CD4-positive, alpha-beta memory T cell (primary cell): ENCODE results near the gene ZNF157. TPM values are rescaled to one million over a fixed set of nuclear protein-coding genes. Genes with fewer than 3 reads are reported as not detected.

Experiments
- CTCF ChIA-PET: fragments of 350-600 bp; sonication (Branson Sonifier 250); formaldehyde crosslinking; loops from one replicate; lab custom pipeline; 2021; ENCODE audit warnings: inconsistent platforms; ENCODE audit not compliant: partially characterized antibody; lab: Charles Lee
- POLR2A ChIA-PET: fragments of 350-600 bp; sonication (Branson Sonifier 250); formaldehyde crosslinking; loops from one replicate; lab custom pipeline; 2021; ENCODE audit not compliant: partially characterized antibody; lab: Charles Lee
- DNase-seq, 5 donors: peaks; one replicate each; pipeline versions ENCODE4 v3.0.0 to v3.0.0-alpha.2; 2020 to 2022; ENCODE audit warnings: mixed read lengths in 1 of 5
- H3K27ac ChIP-seq: one replicate; pipeline ENCODE4 v1.7.0; 2013; ENCODE audit warnings: low read depth, low read length
- H3K27me3 ChIP-seq: 2 replicates; pipeline ENCODE4 v1.7.0; 2013; ENCODE audit warnings: mild to moderate bottlenecking, low read length, moderate library complexity; ENCODE audit not compliant: insufficient read depth
- H3K36me3 ChIP-seq: 2 replicates; pipeline ENCODE4 v1.7.0; 2013; ENCODE audit warnings: mild to moderate bottlenecking, low read length, moderate library complexity; ENCODE audit not compliant: insufficient read depth
- H3K4me1 ChIP-seq: 2 replicates; pipeline ENCODE4 v1.7.0; 2013; ENCODE audit warnings: mild to moderate bottlenecking, low read length, moderate library complexity; ENCODE audit not compliant: insufficient read depth
- H3K4me3 ChIP-seq, 2 donors: one replicate each; pipeline ENCODE4 v1.7.0; 2013; ENCODE audit warnings: low read length in 2 of 2, mild to moderate bottlenecking in 1 of 2
- H3K9me3 ChIP-seq, 2 donors: one replicate each; pipeline ENCODE4 v1.7.0; 2013; ENCODE audit warnings: low read length in 2 of 2, control low read depth in 1 of 2; ENCODE audit not compliant: control insufficient read depth in 1 of 2
- H3K27ac Mint-ChIP-seq, 7 donors: one replicate each; pipeline ENCODE4 v1.8.0; 2020 to 2021; ENCODE audit warnings: mixed read lengths in 7 of 7, mild to moderate bottlenecking in 6 of 7, inconsistent platforms in 3 of 7, moderate library complexity in 3 of 7
- H3K27me3 Mint-ChIP-seq, 2 donors: one replicate each; pipeline ENCODE4 v1.8.0; 2020 to 2021; ENCODE audit warnings: mixed read lengths in 2 of 2
- H3K36me3 Mint-ChIP-seq, 2 donors: one replicate each; pipeline ENCODE4 v1.8.0; 2020 to 2021; ENCODE audit warnings: mixed read lengths in 2 of 2, inconsistent platforms in 1 of 2, mild to moderate bottlenecking in 1 of 2
- H3K4me1 Mint-ChIP-seq, 4 donors: one replicate each; pipeline ENCODE4 v1.8.0; 2020 to 2021; ENCODE audit warnings: mixed read lengths in 4 of 4, mild to moderate bottlenecking in 1 of 4
- H3K4me3 Mint-ChIP-seq, 8 donors: one replicate each; pipeline ENCODE4 v1.8.0; 2020 to 2021; ENCODE audit warnings: mixed read lengths in 8 of 8, mild to moderate bottlenecking in 7 of 8, moderate library complexity in 6 of 8, inconsistent platforms in 3 of 8
- H3K9me3 Mint-ChIP-seq, 8 donors: one replicate each; pipeline ENCODE4 v1.8.0; 2020 to 2021; ENCODE audit warnings: mixed read lengths in 8 of 8, mild to moderate bottlenecking in 5 of 8, inconsistent platforms in 3 of 8, moderate library complexity in 1 of 8
- intact Hi-C: fragments of 100-400 bp; cut with micrococcal nuclease; formaldehyde crosslinking; loops from one replicate; pipeline ENCODE4 v1.15.1; 2023
- polyA plus RNA-seq, 2 donors: library from polyadenylated mRNA; unstranded; fragments of 300-500 nt; fragmentation: Illumina TruSeq; gene quantifications; one replicate each; pipeline ENCODE4 v1.2.3, GENCODE V29; 2021
- total RNA-seq, 2 experiments: library from RNA; stranded (reverse); gene quantifications; one replicate each; pipeline ENCODE4 v1.2.3, GENCODE V29; 2021

Gene ZNF157
- total and polyA plus RNA-seq, 4 experiments from 2014 or later, result 0.22 to 1.00 (median 0.92) TPM

- H3K4me3 Mint-ChIP-seq, result no peak overlapping the region
- Histone ChIP-seq H3K27me3 (no peaks in the 10 kb centered on the region), H3K36me3 (no peaks in the 10 kb centered on the region), H3K27ac (no peak overlapping the region), H3K4me1 (no peaks in the 10 kb centered on the region), H3K9me3 (no peaks in the 10 kb centered on the region), H3K4me3 (no peak overlapping the region)
- H3K36me3 Mint-ChIP-seq, result peaks cover 38 to 53% of the 10 kb centered on the region in 2 donors
- H3K27me3 Mint-ChIP-seq, result no peaks in the 10 kb centered on the region
- peaks cover 0 to 6% (median 2%) of the 10 kb centered on the region in 4 donors for H3K4me1 Mint-ChIP-seq
- intact Hi-C loops, result no loop called here
- DNase-seq, result no peak
- H3K9me3 Mint-ChIP-seq, result peaks cover 0 to 12% (median 3%) of the 10 kb centered on the region in 8 donors
- ChIA-PET POLR2A (no interaction called here), CTCF (no interaction called here)
- H3K27ac Mint-ChIP-seq, result no peak overlapping the region
Observed at GRCh38 chrX:47460561-47460960, 90.2 kb downstream of the ZNF157 start.

Other genes starting within 250 kb of the ZNF157 start
- gene NDUFB11, start 225.9 kb upstream of the ZNF157 start, total RNA-seq, result 10 to 100 TPM; 53.2 to 60.6 TPM
- gene NDUFB11, start 225.9 kb upstream of the ZNF157 start, polyA plus RNA-seq, result 100 to 1,000 TPM; 170 to 180 TPM
- gene RBM10, start 225.4 kb upstream of the ZNF157 start, total RNA-seq, result 10 to 100 TPM; 51.2 to 53.3 TPM
- 10 to 100 TPM; 10.7 to 33.0 TPM for gene RBM10, start 225.4 kb upstream of the ZNF157 start, polyA plus RNA-seq
- 100 to 1,000 TPM; 129 to 136 TPM for gene UBA1, start 176.7 kb upstream of the ZNF157 start, total RNA-seq
- gene UBA1, start 176.7 kb upstream of the ZNF157 start, polyA plus RNA-seq, result 100 to 1,000 TPM; 149 to 167 TPM
- 10 to 100 TPM; 52.9 to 57.4 TPM for gene CDK16, start 151.9 kb upstream of the ZNF157 start, total RNA-seq
- gene CDK16, start 151.9 kb upstream of the ZNF157 start, polyA plus RNA-seq, result 10 to 100 TPM in 1 of 2 donors, 1 to 10 TPM in 1; 1.6 to 24.5 TPM
- gene USP11, start 137.6 kb upstream of the ZNF157 start, total RNA-seq, result 10 to 100 TPM; 78.4 to 81.4 TPM
- 10 to 100 TPM; 36.6 to 45.3 TPM for gene USP11, start 137.6 kb upstream of the ZNF157 start, polyA plus RNA-seq
- 10 to 100 TPM; 16.1 TPM for gene ZNF41, start 112.6 kb downstream of the ZNF157 start, total RNA-seq
- 1 to 10 TPM; 4.7 to 8.7 TPM for gene ZNF41, start 112.6 kb downstream of the ZNF157 start, polyA plus RNA-seq
- gene ARAF, start 190.6 kb downstream of the ZNF157 start, total RNA-seq, result 100 to 1,000 TPM; 107 to 111 TPM
- gene ARAF, start 190.6 kb downstream of the ZNF157 start, polyA plus RNA-seq, result 10 to 100 TPM; 49.7 to 97.2 TPM
- 100 to 1,000 TPM; 147 to 156 TPM for gene TIMP1, start 211.9 kb downstream of the ZNF157 start, total RNA-seq
- 100 to 1,000 TPM; 320 to 339 TPM for gene TIMP1, start 211.9 kb downstream of the ZNF157 start, polyA plus RNA-seq
- 1 to 10 TPM in 1 of 2 experiments, under 1 TPM in 1; 0.90 to 1.4 TPM for gene SYN1, start 249.3 kb downstream of the ZNF157 start, total RNA-seq
- 1 to 10 TPM in 1 of 2 donors, under 1 TPM in 1; 0.49 to 1.6 TPM for gene SYN1, start 249.3 kb downstream of the ZNF157 start, polyA plus RNA-seq